Mesenchymal stem cell (in vitro differentiated cells and primary cell): ENCODE results near the gene PTCH1.

Experiments used
- DNase-seq: peaks from one replicate; pipeline ENCODE4 v3.0.0-alpha.2; 2013
- H2AFZ ChIP-seq: one replicate; pipeline ENCODE4 v1.6.1; 2013; ENCODE audit warnings: low read depth, mild to moderate bottlenecking, control low read depth, inconsistent platforms, low read length, moderate library complexity
- H2AK5ac ChIP-seq: 2 replicates; pipeline ENCODE4 v1.6.1; 2013; ENCODE audit warnings: low read length, moderate library complexity, mild to moderate bottlenecking, inconsistent platforms; ENCODE audit not compliant: severe bottlenecking
- H2BK120ac ChIP-seq: one replicate; pipeline ENCODE4 v1.6.1; 2013; ENCODE audit warnings: low read depth, mild to moderate bottlenecking, inconsistent platforms, low read length, moderate library complexity
- H2BK12ac ChIP-seq, 2 experiments: one replicate each; pipeline ENCODE4 v1.6.1; 2013; ENCODE audit warnings: inconsistent platforms in 2 of 2, low read length in 2 of 2, mild to moderate bottlenecking in 2 of 2, moderate library complexity in 2 of 2, control low read depth in 1 of 2
- H2BK15ac ChIP-seq: one replicate; pipeline ENCODE4 v1.6.1; 2013; ENCODE audit warnings: mild to moderate bottlenecking, low read depth, inconsistent platforms; ENCODE audit not compliant: poor library complexity, severe bottlenecking
- H2BK5ac ChIP-seq: 2 replicates; pipeline ENCODE4 v1.6.1; 2013; ENCODE audit warnings: low read depth, mild to moderate bottlenecking, low read length, control low read depth, inconsistent platforms; ENCODE audit not compliant: poor library complexity, severe bottlenecking
- H3K14ac ChIP-seq, 2 experiments: one replicate each; pipeline ENCODE4 v1.6.1; 2013; ENCODE audit warnings: inconsistent platforms in 2 of 2, low read length in 2 of 2, control low read depth in 1 of 2, mild to moderate bottlenecking in 1 of 2, moderate library complexity in 1 of 2
- H3K18ac ChIP-seq, 2 experiments: one replicate each; pipeline ENCODE4 v1.6.1; 2013; ENCODE audit warnings: inconsistent platforms in 2 of 2, low read length in 2 of 2, control low read depth in 1 of 2, low read depth in 1 of 2, mild to moderate bottlenecking in 1 of 2
- H3K23ac ChIP-seq, 2 experiments: one replicate each; pipeline ENCODE4 v1.6.1; 2013; ENCODE audit warnings: inconsistent platforms in 2 of 2, low read length in 2 of 2, mild to moderate bottlenecking in 2 of 2, moderate library complexity in 2 of 2, control low read depth in 1 of 2
- H3K27ac ChIP-seq: 2 replicates; pipeline ENCODE4 v1.5.1; 2013; ENCODE audit warnings: mild to moderate bottlenecking, moderate library complexity, low read length, control low read depth, inconsistent platforms; ENCODE audit not compliant: poor library complexity, severe bottlenecking
- H3K27me3 ChIP-seq, 2 experiments: 2 replicates each; pipeline versions ENCODE4 v1.6.1 to v1.7.0; 2013; ENCODE audit warnings: low read length in 2 of 2, mild to moderate bottlenecking in 2 of 2, moderate library complexity in 2 of 2, control low read depth in 1 of 2, inconsistent platforms in 1 of 2; ENCODE audit not compliant: control insufficient read depth in 1 of 2, insufficient read depth in 1 of 2
- H3K36me3 ChIP-seq, 2 experiments: 2 replicates each; pipeline versions ENCODE4 v1.6.1 to v1.7.0; 2013; ENCODE audit warnings: low read length in 2 of 2, control low read depth in 1 of 2, inconsistent platforms in 1 of 2, low read depth in 1 of 2, mild to moderate bottlenecking in 1 of 2; ENCODE audit not compliant: insufficient read depth in 2 of 2, control insufficient read depth in 1 of 2
- H3K4ac ChIP-seq, 2 experiments: one replicate each; pipeline ENCODE4 v1.6.1; 2013; ENCODE audit warnings: inconsistent platforms in 2 of 2, low read length in 2 of 2, mild to moderate bottlenecking in 2 of 2, moderate library complexity in 2 of 2, control low read depth in 1 of 2, low read depth in 1 of 2
- H3K4me1 ChIP-seq: 2 replicates; pipeline ENCODE4 v1.6.1; 2013; ENCODE audit warnings: low read depth, low read length, control low read depth; ENCODE audit not compliant: control insufficient read depth, insufficient read depth
- H3K4me2 ChIP-seq: 2 replicates; pipeline ENCODE4 v1.6.1; 2013; ENCODE audit warnings: low read length, mild to moderate bottlenecking, inconsistent platforms; ENCODE audit not compliant: poor library complexity, severe bottlenecking
- H3K4me3 ChIP-seq, 2 experiments: 2 replicates each; pipeline versions ENCODE4 v1.5.1 to v1.7.0; 2013; ENCODE audit warnings: low read length in 2 of 2, mild to moderate bottlenecking in 2 of 2, control low read depth in 1 of 2, low read depth in 1 of 2; ENCODE audit not compliant: insufficient read depth in 1 of 2
- H3K79me1 ChIP-seq: replicated peaks from 2 replicates; pipeline ENCODE4 v1.6.1; 2013; ENCODE audit warnings: mild to moderate bottlenecking, control low read depth, low read length, inconsistent platforms; ENCODE audit not compliant: poor library complexity, severe bottlenecking
- H3K9ac ChIP-seq: 2 replicates; pipeline ENCODE4 v1.7.0; 2013; ENCODE audit warnings: mild to moderate bottlenecking, low read length, moderate library complexity
- H3K9me3 ChIP-seq: 2 replicates; pipeline ENCODE4 v1.7.0; 2013; ENCODE audit warnings: mild to moderate bottlenecking, low read length; ENCODE audit not compliant: control insufficient read depth
- H4K8ac ChIP-seq: one replicate; pipeline ENCODE4 v1.6.1; 2013; ENCODE audit warnings: inconsistent platforms, mild to moderate bottlenecking, low read length, moderate library complexity
- H4K91ac ChIP-seq: one replicate; pipeline ENCODE4 v1.6.1; 2013; ENCODE audit warnings: mild to moderate bottlenecking, low read length, inconsistent platforms
- WGBS: methylation state at CpG from one replicate; pipeline ENCODE4 v1.1.7; 2013; ENCODE audit warnings: mixed read lengths; 5-methylcytosine and 5-hydroxymethylcytosine counted together

Gene PTCH1

GRCh38 chr9:95419444-95419843, 97.3 kb downstream of the PTCH1 start:
- Histone ChIP-seq H3K23ac (no peak overlapping the region), H3K27ac (no peak overlapping the region), H3K4me2 (no peak overlapping the region), H3K14ac (no peak overlapping the region), H2BK5ac (no peak overlapping the region), H3K36me3 (peaks cover 0 to 11% of the 10 kb centered on the region in 2 experiments), H2BK15ac (no peak overlapping the region), H3K27me3 (no peaks in the 10 kb centered on the region), H3K79me1 (peaks cover 27% of the 10 kb centered on the region), H3K18ac (no peak overlapping the region), H2BK120ac (no peak overlapping the region), H3K9ac (no peak overlapping the region), H3K4ac (no peak overlapping the region), H3K4me1 (no peaks in the 10 kb centered on the region), H2AK5ac (no peak overlapping the region), H4K91ac (no peak overlapping the region), H3K4me3 (no peak overlapping the region), H2BK12ac (no peak overlapping the region), H3K9me3 (peaks cover 26% of the 10 kb centered on the region), H4K8ac (no peak overlapping the region), H2AFZ (no peak overlapping the region)
- no peak for DNase-seq

- H3K4me2 ChIP-seq, result no peak overlapping the region
- H2BK15ac ChIP-seq, result no peak overlapping the region
- H3K18ac ChIP-seq, result no peak overlapping the region
- 50% methylated on average over 1 of the region's 2 CpGs for WGBS
- H3K4me1 ChIP-seq, result peaks cover 2% of the 10 kb centered on the region
- no peak overlapping the region for H3K4ac ChIP-seq
- no peak overlapping the region for H3K14ac ChIP-seq
- no peak overlapping the region for H2AFZ ChIP-seq
- H3K9me3 ChIP-seq, result no peaks in the 10 kb centered on the region
- H2BK5ac ChIP-seq, result no peak overlapping the region
- no peak overlapping the region for H4K91ac ChIP-seq
- no peak overlapping the region for H3K23ac ChIP-seq
- no peak overlapping the region for H3K9ac ChIP-seq
- H2BK120ac ChIP-seq, result no peak overlapping the region
- no peak for DNase-seq
- H4K8ac ChIP-seq, result no peak overlapping the region
- peak overlapping the region in 1 of 2 experiments; percentile 18 for H2BK12ac ChIP-seq
- peaks cover 28% of the 10 kb centered on the region for H3K79me1 ChIP-seq
- H3K27me3 ChIP-seq, result no peaks in the 10 kb centered on the region
- peaks cover 0 to 15% of the 10 kb centered on the region in 2 experiments for H3K36me3 ChIP-seq
- no peak overlapping the region for H3K27ac ChIP-seq
- no peak overlapping the region for H2AK5ac ChIP-seq
- H3K4me3 ChIP-seq, result no peak overlapping the region
These were observed 101.6 kb downstream of the PTCH1 start for GRCh38 chr9:95415158-95415557.

GRCh38 chr9:95413793-95414192, 103.0 kb downstream of the PTCH1 start:
- Histone ChIP-seq H3K9me3 (no peaks in the 10 kb centered on the region), H4K91ac (no peak overlapping the region), H2AK5ac (no peak overlapping the region), H3K4me2 (no peak overlapping the region), H2BK15ac (no peak overlapping the region), H3K18ac (no peak overlapping the region), H3K27me3 (no peaks in the 10 kb centered on the region), H3K23ac (no peak overlapping the region), H2BK5ac (no peak overlapping the region), H3K36me3 (peaks cover 0 to 13% of the 10 kb centered on the region in 2 experiments), H3K79me1 (peaks cover 26% of the 10 kb centered on the region), H3K9ac (no peak overlapping the region), H2BK120ac (no peak overlapping the region), H4K8ac (no peak overlapping the region), H3K27ac (no peak overlapping the region), H3K4ac (no peak overlapping the region), H2BK12ac (no peak overlapping the region), H3K4me3 (no peak overlapping the region), H3K14ac (no peak overlapping the region), H3K4me1 (peaks cover 4% of the 10 kb centered on the region), H2AFZ (no peak overlapping the region)
- no peak for DNase-seq
- WGBS, result 98% methylated on average over 2 of the region's 2 CpGs

GRCh38 chr9:95411054-95411892, 105.5 kb downstream of the PTCH1 start:
- H3K79me1 ChIP-seq, result peaks cover 23% of the 10 kb centered on the region
- 95% methylated on average over 20 of the region's 23 CpGs for WGBS

More at GRCh38 chr9:95411054-95411892, 105.5 kb downstream of the PTCH1 start:
- H4K91ac ChIP-seq, result peak overlapping the region; percentile 85
- no peak overlapping the region for H3K4me2 ChIP-seq
- H3K23ac ChIP-seq, result no peak overlapping the region
- peak overlapping the region; percentile 92 for H2BK15ac ChIP-seq
- H3K4me3 ChIP-seq, result no peak overlapping the region
- H2BK5ac ChIP-seq, result no peak overlapping the region
- H3K18ac ChIP-seq, result peak overlapping the region; percentile 19 to 72
- peak overlapping the region; percentile 56 for H4K8ac ChIP-seq
- no peaks in the 10 kb centered on the region for H3K27me3 ChIP-seq
- H3K36me3 ChIP-seq, result peaks cover 0 to 10% of the 10 kb centered on the region in 2 experiments
- H3K4ac ChIP-seq, result peak overlapping the region in 1 of 2 experiments; percentile 84
- peaks cover 4% of the 10 kb centered on the region for H3K4me1 ChIP-seq
- H2BK120ac ChIP-seq, result peak overlapping the region; percentile 73
- peak overlapping the region; percentile 84 to 95 for H2BK12ac ChIP-seq
- H3K14ac ChIP-seq, result peak overlapping the region in 1 of 2 experiments; percentile 74
- no peak overlapping the region for H3K9ac ChIP-seq
- peak overlapping the region; percentile 41 for H2AK5ac ChIP-seq
- DNase-seq, result no peak
- no peaks in the 10 kb centered on the region for H3K9me3 ChIP-seq
- no peak overlapping the region for H3K27ac ChIP-seq
- no peak overlapping the region for H2AFZ ChIP-seq
